Measurements from ENCODE around the gene WDR70. TPM values are rescaled to one million over a fixed set of nuclear protein-coding genes. Genes with fewer than 3 reads are reported as not detected.
"Not testable (repeated sequence)": the region's sequence is repeated elsewhere in the genome, so short reads cannot be mapped to it uniquely, and the experiment has no call there.

The WDR70 gene
- polyA plus RNA-seq, 1 of the 3 experiments (the other 2 are of a cell fraction) = 14.2 TPM

- TF ChIP-seq IRF3 (IDR thresholded peaks at IDR 0.05; ENCODE audit: low read depth, low read length) = no peak
- TF ChIP-seq, protein P1, sequence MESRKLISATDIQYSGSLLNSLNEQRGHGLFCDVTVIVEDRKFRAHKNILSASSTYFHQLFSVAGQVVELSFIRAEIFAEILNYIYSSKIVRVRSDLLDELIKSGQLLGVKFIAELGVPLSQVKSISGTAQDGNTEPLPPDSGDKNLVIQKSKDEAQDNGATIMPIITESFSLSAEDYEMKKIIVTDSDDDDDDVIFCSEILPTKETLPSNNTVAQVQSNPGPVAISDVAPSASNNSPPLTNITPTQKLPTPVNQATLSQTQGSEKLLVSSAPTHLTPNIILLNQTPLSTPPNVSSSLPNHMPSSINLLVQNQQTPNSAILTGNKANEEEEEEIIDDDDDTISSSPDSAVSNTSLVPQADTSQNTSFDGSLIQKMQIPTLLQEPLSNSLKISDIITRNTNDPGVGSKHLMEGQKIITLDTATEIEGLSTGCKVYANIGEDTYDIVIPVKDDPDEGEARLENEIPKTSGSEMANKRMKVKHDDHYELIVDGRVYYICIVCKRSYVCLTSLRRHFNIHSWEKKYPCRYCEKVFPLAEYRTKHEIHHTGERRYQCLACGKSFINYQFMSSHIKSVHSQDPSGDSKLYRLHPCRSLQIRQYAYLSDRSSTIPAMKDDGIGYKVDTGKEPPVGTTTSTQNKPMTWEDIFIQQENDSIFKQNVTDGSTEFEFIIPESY (IDR thresholded peaks at IDR 0.05; ENCODE audit: borderline replicate concordance, low read depth) = no peak
- 0 out of 2 replicates have a peak, but pooled peaks have one; percentile 20 for TF ChIP-seq MAX (IDR thresholded peaks at IDR 0.05; ENCODE audit: low read depth)
- peak; percentile 75 for TF ChIP-seq TCF12 (IDR thresholded peaks at IDR 0.05)
- TF ChIP-seq EZH2phosphoT487 (IDR thresholded peaks at IDR 0.05; ENCODE audit: borderline replicate concordance, low read depth) = no peak
- TF ChIP-seq TEAD4 (IDR thresholded peaks at IDR 0.05; ENCODE audit: borderline replicate concordance, insufficient read depth) = 0 out of 2 replicates have a peak, but pooled peaks have one; percentile 22
- no peak for TF ChIP-seq REST (IDR thresholded peaks at IDR 0.05; ENCODE audit: low read depth, low read length)
- TF ChIP-seq NRF1 (IDR thresholded peaks at IDR 0.05; ENCODE audit: low read depth, low read length) = no peak
- TF ChIP-seq FOXJ3 (CRISPR knock-in tag; IDR thresholded peaks at IDR 0.05) = no peak
- TF ChIP-seq SMC3 (IDR thresholded peaks at IDR 0.05; ENCODE audit: low read depth, low read length) = no peak
- TF ChIP-seq, protein P2, sequence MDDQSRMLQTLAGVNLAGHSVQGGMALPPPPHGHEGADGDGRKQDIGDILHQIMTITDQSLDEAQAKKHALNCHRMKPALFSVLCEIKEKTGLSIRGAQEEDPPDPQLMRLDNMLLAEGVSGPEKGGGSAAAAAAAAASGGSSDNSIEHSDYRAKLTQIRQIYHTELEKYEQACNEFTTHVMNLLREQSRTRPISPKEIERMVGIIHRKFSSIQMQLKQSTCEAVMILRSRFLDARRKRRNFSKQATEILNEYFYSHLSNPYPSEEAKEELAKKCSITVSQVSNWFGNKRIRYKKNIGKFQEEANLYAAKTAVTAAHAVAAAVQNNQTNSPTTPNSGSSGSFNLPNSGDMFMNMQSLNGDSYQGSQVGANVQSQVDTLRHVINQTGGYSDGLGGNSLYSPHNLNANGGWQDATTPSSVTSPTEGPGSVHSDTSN (IDR thresholded peaks at IDR 0.05) = peak; percentile 29; the same call in 1 of the 2 replicates
- no peak for TF ChIP-seq YY1 (IDR thresholded peaks at IDR 0.05; ENCODE audit: low read depth)
- no peak for TF ChIP-seq RCOR1 (IDR thresholded peaks at IDR 0.05; ENCODE audit: low read length)
- TF ChIP-seq USF2 (IDR thresholded peaks at IDR 0.05; ENCODE audit: borderline replicate concordance, low read depth, low read length) = no peak
Measured at GRCh38 chr5:37792975-37793631, 414.0 kb downstream of the WDR70 start (continued).

DNA sequence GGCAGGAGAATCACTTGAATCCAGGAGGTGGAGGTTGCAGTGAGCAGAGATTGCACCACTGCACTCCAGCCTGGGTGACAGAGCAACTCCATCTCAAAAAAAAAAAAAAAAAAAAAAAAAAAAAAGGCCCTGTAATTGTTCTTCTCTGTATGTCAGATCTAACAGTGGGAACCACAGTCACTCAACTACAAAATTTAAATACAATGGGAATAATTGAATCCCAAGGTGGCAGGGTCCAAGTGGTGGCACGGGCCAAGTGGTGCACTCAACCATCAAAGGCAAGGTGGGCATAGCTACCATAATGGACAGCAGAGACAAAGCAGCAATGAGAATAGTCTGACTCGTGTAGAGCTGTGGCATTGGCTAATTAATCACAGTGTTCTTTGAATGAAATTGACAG lies 416.2 kb downstream of the WDR70 start:
- POLR2A ChIA-PET, CTCF ChIA-PET: not testable (repeated sequence)

DNA sequence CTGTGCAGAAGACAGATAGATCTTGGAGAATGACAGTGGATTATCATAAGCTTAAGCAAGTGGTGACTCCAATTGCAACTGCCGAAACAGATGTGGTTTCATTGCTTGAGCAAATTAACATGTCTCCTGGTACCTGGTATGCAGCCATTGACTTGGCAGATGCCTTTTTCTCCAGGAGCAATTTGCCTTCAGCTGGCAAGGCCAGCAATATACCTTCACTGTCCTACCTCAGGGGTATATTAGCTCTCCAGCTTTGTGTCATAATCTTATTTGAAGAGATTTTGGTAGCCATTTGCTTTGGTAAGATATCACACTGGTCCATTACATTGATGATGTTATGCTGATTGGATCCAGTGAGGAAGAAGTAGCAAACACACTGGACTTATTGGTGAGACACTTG lies 417.3 kb downstream of the WDR70 start:
- CTCF ChIA-PET; H4K20me1 ChIP-seq (ENCODE audit: insufficient read depth); H3K4me2 ChIP-seq: not testable (repeated sequence)

More for the DNA sequence above, 416.2 kb downstream of the WDR70 start:
- H3K4me2 ChIP-seq; H3K27ac ChIP-seq (ENCODE audit: low read depth in 2 of 2, low read length in 1 of 2); DNase-seq; H3K9ac ChIP-seq; H3K36me3 ChIP-seq (replicated peaks in 1 of 2; ENCODE audit: control insufficient read depth in 1 of 2, insufficient read depth in 2 of 2, low read length in 1 of 2); H4K20me1 ChIP-seq (ENCODE audit: insufficient read depth); H3K27me3 ChIP-seq (ENCODE audit: insufficient read depth); H3K79me2 ChIP-seq (ENCODE audit: insufficient read depth); H3K9me3 ChIP-seq; H2AFZ ChIP-seq (ENCODE audit: low read depth); H3K9me2 ChIP-seq; H3K4me3 ChIP-seq (ENCODE audit: low read depth in 2 of 2, low read length in 1 of 2); H3F3A ChIP-seq (replicated peaks; ENCODE audit: insufficient read depth); H3K4me1 ChIP-seq (ENCODE audit: control insufficient read depth in 1 of 2, insufficient read depth in 2 of 2, low read depth in 1 of 2, low read length in 1 of 2): not testable (repeated sequence)
- 0% methylated on average over 2 of the region's 2 CpGs for WGBS (ENCODE audit: low lambda C conversion rate)

More for the DNA sequence above, 417.3 kb downstream of the WDR70 start:
- H3K9me2 ChIP-seq; H2AFZ ChIP-seq (ENCODE audit: low read depth); H3F3A ChIP-seq (replicated peaks; ENCODE audit: insufficient read depth); POLR2A ChIA-PET; H3K27me3 ChIP-seq (ENCODE audit: insufficient read depth); H3K4me3 ChIP-seq (ENCODE audit: low read depth in 2 of 2, low read length in 1 of 2); H3K27ac ChIP-seq (ENCODE audit: low read depth in 2 of 2, low read length in 1 of 2); H3K36me3 ChIP-seq (replicated peaks in 1 of 2; ENCODE audit: control insufficient read depth in 1 of 2, insufficient read depth in 2 of 2, low read length in 1 of 2); H3K79me2 ChIP-seq (ENCODE audit: insufficient read depth); H3K4me1 ChIP-seq (ENCODE audit: control insufficient read depth in 1 of 2, insufficient read depth in 2 of 2, low read depth in 1 of 2, low read length in 1 of 2); H3K9me3 ChIP-seq; H3K9ac ChIP-seq; DNase-seq: not testable (repeated sequence)
- WGBS (ENCODE audit: low lambda C conversion rate) = 91% methylated on average over 1 of the region's 1 CpG
